TTC549 (cell line): ENCODE results near the gene F8A3.
"Not testable (repeated sequence)": the region's sequence is repeated elsewhere in the genome, so short reads cannot be mapped to it uniquely, and the experiment has no call there.

Source experiments
- FAIRE-seq: peaks from 2 replicates; lab custom pipeline; 2012; peaks lifted over from hg19 to GRCh38; lab: Jason Lieb, UNC

The F8A3 gene

DNA sequence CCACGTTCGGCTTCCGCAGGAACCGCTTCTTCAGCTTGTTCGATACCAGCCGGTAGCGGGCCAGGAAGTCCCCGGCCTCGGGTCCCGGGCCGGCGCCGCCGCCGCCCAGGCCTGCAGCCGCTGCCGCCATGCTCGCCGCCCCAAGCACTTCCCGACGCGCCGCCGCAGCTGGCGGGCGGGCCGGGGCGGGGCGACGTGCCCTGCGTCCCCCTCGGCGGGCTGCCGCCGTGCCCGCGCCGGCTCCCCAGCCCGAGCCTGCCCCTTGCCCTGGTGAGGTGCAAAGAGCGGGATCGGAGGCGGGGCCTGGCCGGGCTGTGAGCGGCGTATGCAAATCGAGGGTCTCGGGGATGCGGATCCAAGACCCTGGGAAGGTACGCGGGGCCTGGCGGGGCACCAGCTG, at the start of gene F8A3:
Gene F8A3, minus strand, starts transcription at position 150 of the 400 bp plus-strand sequence. Its CDS starts 20 bp downstream, at position 130.
- FAIRE-seq: not testable (repeated sequence)

- no peak for FAIRE-seq
These were observed 46.9 kb upstream of the F8A3 start for GRCh38 chrX:155505296-155505695.

- FAIRE-seq: not testable (repeated sequence)
These were observed 36.7 kb upstream of the F8A3 start for GRCh38 chrX:155495134-155495533.

- not testable (repeated sequence) for FAIRE-seq
These were observed 33.0 kb upstream of the F8A3 start for GRCh38 chrX:155491421-155491820.

DNA sequence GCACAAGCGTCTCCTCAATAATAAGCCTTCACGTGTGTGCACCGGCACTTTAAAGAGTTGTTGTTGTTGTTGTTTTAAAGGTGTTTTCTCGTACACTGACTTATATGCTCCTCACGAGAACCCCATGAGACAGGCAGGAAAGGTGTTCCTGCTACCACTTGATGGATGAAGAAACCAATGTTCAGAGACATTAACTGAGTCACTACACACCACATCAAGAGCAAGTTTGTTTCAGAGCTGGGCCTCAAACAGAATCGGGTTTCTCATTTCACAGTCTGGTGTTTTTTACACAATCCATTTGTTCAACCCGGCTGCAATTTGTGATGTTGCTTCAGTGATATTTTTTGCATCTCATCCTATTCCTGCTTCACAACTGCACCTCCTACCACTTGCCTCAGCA, 18.7 kb upstream of the F8A3 start:
- FAIRE-seq: not testable (repeated sequence)

DNA sequence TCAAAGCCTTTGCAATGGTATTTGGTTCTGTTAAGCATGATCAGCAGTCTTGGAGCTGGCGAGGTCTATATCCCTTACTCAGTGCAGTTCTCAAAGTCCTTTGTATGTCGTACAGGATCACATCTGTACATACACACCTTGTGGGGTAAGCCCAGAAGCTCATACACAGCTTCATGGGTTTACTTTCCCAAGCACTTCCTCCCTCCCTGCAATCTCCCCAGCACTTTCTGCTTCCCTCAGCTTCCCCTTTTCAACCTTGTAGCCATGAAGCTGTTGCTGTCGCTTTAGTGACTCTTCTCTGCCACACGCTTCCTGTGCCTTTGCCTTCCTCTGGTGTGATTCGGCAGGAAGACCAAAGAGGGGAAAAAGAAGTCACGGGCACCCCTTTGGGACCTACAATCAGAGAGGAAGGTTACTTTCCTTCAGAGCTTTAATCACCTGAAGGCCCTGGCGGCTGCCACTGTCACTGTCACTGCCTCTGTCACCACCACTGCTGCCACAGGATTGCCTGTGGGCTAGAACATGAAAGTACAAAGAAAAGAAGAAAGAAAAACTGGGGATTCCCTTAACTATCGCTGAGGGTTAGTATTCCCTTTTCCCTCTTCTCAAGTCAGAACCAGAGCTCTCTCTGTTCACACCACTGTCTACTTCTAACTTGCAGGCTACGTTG, 8.0 kb upstream of the F8A3 start:
- not testable (repeated sequence) for FAIRE-seq

- FAIRE-seq: not testable (repeated sequence)
These were observed 2.1 kb upstream of the F8A3 start for GRCh38 chrX:155460501-155460900.

- not testable (repeated sequence) for FAIRE-seq
These were observed 516 bp downstream of the F8A3 start for GRCh38 chrX:155457761-155458447.

GRCh38 chrX:155441097-155441496, 17.3 kb downstream of the F8A3 start:
- FAIRE-seq: no peak

DNA sequence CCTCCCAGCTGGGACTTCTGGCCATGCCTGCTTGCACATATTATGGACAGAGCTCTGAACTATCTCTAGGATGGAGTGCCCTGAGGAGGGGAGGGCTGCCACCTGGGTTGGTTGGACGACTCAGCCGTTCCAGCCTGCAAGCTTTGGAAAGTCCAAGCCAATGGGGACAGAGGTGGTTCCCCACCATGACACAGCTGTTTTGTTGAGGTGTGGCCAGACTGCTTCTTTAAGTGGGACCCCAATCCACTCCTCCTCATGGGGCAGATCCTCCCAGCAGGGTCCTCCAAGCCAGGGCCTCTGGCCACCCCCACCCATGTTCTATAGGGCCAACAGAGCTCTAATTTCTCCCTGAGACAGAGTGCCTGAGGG, 22.7 kb downstream of the F8A3 start:
- no peak for FAIRE-seq

DNA sequence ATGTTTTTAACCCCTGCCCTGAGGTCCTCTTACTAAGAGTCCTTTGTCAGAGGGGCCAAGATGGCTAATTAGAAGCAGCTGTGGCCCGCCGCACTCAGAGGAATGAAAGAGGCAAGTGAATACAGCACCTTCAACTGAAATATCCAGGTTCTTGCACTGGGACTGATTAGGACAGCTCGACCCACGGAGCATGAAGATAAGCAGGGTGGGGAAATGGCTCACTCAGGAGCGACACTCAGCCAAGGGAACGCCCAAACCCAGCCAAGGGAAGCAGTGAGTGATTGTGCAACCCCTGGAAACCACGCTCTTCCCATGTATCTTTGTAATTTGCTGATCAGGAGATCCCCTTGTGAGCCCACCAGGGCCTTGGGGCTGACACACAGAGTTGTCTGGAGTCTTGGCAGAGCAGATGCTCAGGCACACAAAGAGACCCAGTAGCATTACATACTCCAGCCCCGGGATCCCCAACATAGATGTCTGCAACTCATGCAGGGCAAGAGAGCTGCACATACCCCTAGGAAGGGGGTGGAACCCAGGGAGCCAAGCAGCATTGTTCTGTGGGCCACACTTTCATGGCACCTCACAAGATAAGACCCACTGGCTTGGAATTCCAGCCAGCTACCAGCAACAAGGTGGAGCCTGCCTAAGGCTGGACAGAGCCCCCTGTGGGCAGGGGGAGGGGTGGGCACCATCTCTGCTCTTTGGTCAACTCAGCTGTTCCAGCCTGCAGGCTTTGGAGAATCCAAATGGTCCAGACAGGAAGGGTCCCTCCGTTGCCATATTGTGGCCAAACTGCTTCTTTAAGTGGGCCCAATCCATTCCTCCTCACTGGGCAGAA, 23.3 kb downstream of the F8A3 start:
- no peak for FAIRE-seq

- no peak for FAIRE-seq
These were observed 40.7 kb downstream of the F8A3 start for GRCh38 chrX:155417769-155418168.
